RWPE2 (cell line): Measurements from ENCODE around the gene POFUT1.
"Not testable (repeated sequence)": the region's sequence is repeated elsewhere in the genome, so short reads cannot be mapped to it uniquely, and the experiment has no call there.

ENCODE experiments used
- ATAC-seq: fragments of 200-7000 bp; cut with Tn5 transposase; 3 replicates; pipeline ENCODE4 v1.9.1; 2021; ENCODE audit warnings: low read depth
- DNase-seq: peaks from one replicate; pipeline ENCODE4 v3.0.0-alpha.2; 2020; ENCODE audit warnings: low spot score
- H3K27ac ChIP-seq: fragments of 450-650 bp; 2 replicates; pipeline ENCODE4 v1.5.1; 2017; ENCODE audit warnings: mild to moderate bottlenecking; ENCODE audit not compliant: poor library complexity, severe bottlenecking
- H3K27me3 ChIP-seq: fragments of 250-450 bp; sonication (Bioruptor Pico); 2 replicates; pipeline ENCODE4 v1.5.1; 2021; ENCODE audit warnings: mild to moderate bottlenecking, moderate library complexity; ENCODE audit not compliant: insufficient read depth, poor library complexity, severe bottlenecking
- H3K36me3 ChIP-seq: fragments of 250-450 bp; sonication (Bioruptor Pico); 2 replicates; pipeline ENCODE4 v1.5.1; 2020; ENCODE audit warnings: low read depth, mild to moderate bottlenecking, moderate library complexity
- H3K4me1 ChIP-seq: fragments of 250-450 bp; sonication (Bioruptor Pico); 2 replicates; pipeline ENCODE4 v1.5.1; 2021; ENCODE audit warnings: mild to moderate bottlenecking, moderate library complexity; ENCODE audit not compliant: insufficient read depth, poor library complexity, severe bottlenecking
- H3K4me3 ChIP-seq: fragments of 250-450 bp; sonication (Bioruptor Pico); 2 replicates; pipeline ENCODE4 v1.5.1; 2021; ENCODE audit warnings: mild to moderate bottlenecking, moderate library complexity; ENCODE audit not compliant: severe bottlenecking
- H3K9me3 ChIP-seq: fragments of 250-450 bp; sonication (Bioruptor Pico); 2 replicates; pipeline ENCODE4 v1.5.1; 2021; ENCODE audit warnings: mild to moderate bottlenecking, moderate library complexity; ENCODE audit not compliant: severe bottlenecking
- CTCF ChIP-seq: fragments of 450-650 bp; IDR thresholded peaks from one replicate; pipeline ENCODE4 v1.5.1; 2017; ENCODE audit warnings: mild to moderate bottlenecking, moderate library complexity; ENCODE audit not compliant: poor library complexity, severe bottlenecking

POFUT1 gene

GRCh38 chr20:32167552-32167951 is 40.1 kb upstream of the POFUT1 start:
- no peak for ATAC-seq
- H3K4me3 ChIP-seq, result no peak overlapping the region
- H3K9me3 ChIP-seq, result no peaks in the 10 kb centered on the region

GRCh38 chr20:32168184-32168910 is 39.3 kb upstream of the POFUT1 start:
- DNase-seq, result peak; percentile 64
- no peak for TF ChIP-seq CTCF

More at GRCh38 chr20:32167552-32167951, 40.1 kb upstream of the POFUT1 start:
- no peak for TF ChIP-seq CTCF
- peak; percentile 79 for DNase-seq
- H3K27me3 ChIP-seq, result no peaks in the 10 kb centered on the region
- peaks cover 43% of the 10 kb centered on the region for H3K36me3 ChIP-seq
- no peaks in the 10 kb centered on the region for H3K4me1 ChIP-seq
- H3K27ac ChIP-seq, result no peak overlapping the region

GRCh38 chr20:32177696-32178095 is 30.0 kb upstream of the POFUT1 start:
- H3K27ac ChIP-seq, H3K4me1 ChIP-seq, H3K9me3 ChIP-seq, H3K27me3 ChIP-seq, H3K36me3 ChIP-seq, ATAC-seq, H3K4me3 ChIP-seq: not testable (repeated sequence)
- peak; percentile 51 for DNase-seq

More at GRCh38 chr20:32168184-32168910, 39.3 kb upstream of the POFUT1 start:
- Histone ChIP-seq H3K27ac (no peak overlapping the region), H3K4me1 (no peaks in the 10 kb centered on the region), H3K27me3 (no peaks in the 10 kb centered on the region), H3K36me3 (peaks cover 39% of the 10 kb centered on the region), H3K4me3 (no peak overlapping the region), H3K9me3 (no peaks in the 10 kb centered on the region)
- ATAC-seq, result peak; percentile 44; the same call in 2 of the 3 replicates

GRCh38 chr20:32179515-32179914 is 28.2 kb upstream of the POFUT1 start:
- H3K27me3 ChIP-seq, result no peaks in the 10 kb centered on the region
- H3K4me3 ChIP-seq, result no peak overlapping the region
- peak; percentile 26; the same call in 1 of the 3 replicates for ATAC-seq
- no peaks in the 10 kb centered on the region for H3K4me1 ChIP-seq
- no peaks in the 10 kb centered on the region for H3K9me3 ChIP-seq
- no peak overlapping the region for H3K27ac ChIP-seq
- peak; percentile 69 for DNase-seq
- no peak for TF ChIP-seq CTCF
- H3K36me3 ChIP-seq, result no peaks in the 10 kb centered on the region

- no peak for DNase-seq
- Histone ChIP-seq H3K9me3 (no peaks in the 10 kb centered on the region), H3K27me3 (no peaks in the 10 kb centered on the region), H3K4me1 (no peaks in the 10 kb centered on the region), H3K4me3 (no peak overlapping the region), H3K27ac (no peak overlapping the region), H3K36me3 (no peaks in the 10 kb centered on the region)
- no peak for TF ChIP-seq CTCF
- no peak for ATAC-seq
These were observed 27.7 kb upstream of the POFUT1 start for GRCh38 chr20:32179934-32180333.
